Endothelial cell of umbilical vein (primary cell): Measurements from ENCODE around the gene RASL10A. TPM values are rescaled to one million over a fixed set of nuclear protein-coding genes. Genes with fewer than 3 reads are reported as not detected.
A peak's percentile ranks its signal among the peaks of the same experiment; 100 is the strongest.

Experiments used
- BruUV-seq: library from RNA; stranded (reverse); fragments of 400-500 nt; replicated peaks from 2 replicates; lab custom pipeline; 2021; lab: Mats Ljungman, UMichigan
- CTCF ChIA-PET: fragments of 300-600, 350-600 bp; sonication (Branson Sonifier 250); formaldehyde crosslinking; loops from one replicate; lab custom pipeline; 2021; ENCODE audit warnings: antibody characterized with exemption, inconsistent platforms; lab: Charles Lee
- POLR2A ChIA-PET: fragments of 300-600, 350-600 bp; sonication (Branson Sonifier 250); formaldehyde crosslinking; loops from one replicate; lab custom pipeline; 2021; ENCODE audit warnings: antibody characterized with exemption, inconsistent platforms; lab: Charles Lee
- DNase-seq: peaks from one replicate; pipeline ENCODE4 v3.0.0-alpha.2; 2011; ENCODE audit warnings: low read depth, low spot score
- FAIRE-seq: peaks from 2 replicates; lab custom pipeline; 2011; peaks lifted over from hg19 to GRCh38; lab: Jason Lieb, UNC
- H2AFZ ChIP-seq: 2 replicates; pipeline ENCODE4 v1.6.0; 2012; ENCODE audit warnings: low read depth, low read length, control low read depth, inconsistent platforms
- H3K27ac ChIP-seq: 2 replicates; pipeline ENCODE4 v1.5.1; 2011; ENCODE audit warnings: low read depth, mild to moderate bottlenecking, control low read depth, low read length, moderate library complexity; ENCODE audit not compliant: insufficient read depth
- H3K27me3 ChIP-seq, 2 experiments: 2 replicates each; pipeline versions ENCODE4 v1.6.0 to v1.6.1; 2011; ENCODE audit warnings: low read length in 2 of 2, mixed read lengths in 1 of 2; ENCODE audit not compliant: control insufficient read depth in 2 of 2, insufficient read depth in 2 of 2
- H3K36me3 ChIP-seq, 2 experiments: 2 replicates in 1 of 2; 3 replicates in 1 of 2; pipeline ENCODE4 v1.5.1; 2011; ENCODE audit warnings: low read length in 2 of 2, mild to moderate bottlenecking in 1 of 2, moderate library complexity in 1 of 2; ENCODE audit not compliant: control insufficient read depth in 2 of 2, insufficient read depth in 2 of 2; ENCODE audit errors: extremely low read depth in 1 of 2
- H3K4me1 ChIP-seq: 3 replicates; pipeline ENCODE4 v1.5.1; 2011; ENCODE audit warnings: mild to moderate bottlenecking, low read length; ENCODE audit not compliant: control insufficient read depth, insufficient read depth; ENCODE audit errors: extremely low read depth
- H3K4me2 ChIP-seq: 2 replicates; pipeline ENCODE4 v1.6.1; 2011; ENCODE audit warnings: low read length, control low read depth, mixed read lengths; ENCODE audit not compliant: insufficient read depth
- H3K4me3 ChIP-seq, 3 experiments: fragments of 200-600 bp in 1 of 3; sonication (generic), shearing (Covaris generic) in 1 of 3; replicated peaks in 1 of 3; 2 replicates each; pipeline ENCODE4 v1.5.1; 2011 to 2016; ENCODE audit warnings: control low read depth in 3 of 3, low read length in 3 of 3, mild to moderate bottlenecking in 2 of 3, inconsistent platforms in 1 of 3, low read depth in 1 of 3, moderate library complexity in 1 of 3; ENCODE audit not compliant: insufficient read depth in 1 of 3
- H3K79me2 ChIP-seq: 2 replicates; pipeline ENCODE4 v1.6.0; 2012; ENCODE audit warnings: low read length, inconsistent platforms; ENCODE audit not compliant: control insufficient read depth, insufficient read depth
- H3K9ac ChIP-seq: replicated peaks from 2 replicates; pipeline ENCODE3; 2011; ENCODE audit warnings: low read length, control low read depth; ENCODE audit not compliant: insufficient read depth; ENCODE audit errors: extremely low read depth
- H3K9me1 ChIP-seq: replicated peaks from 3 replicates; pipeline ENCODE4 v1.6.0; 2011; ENCODE audit warnings: mild to moderate bottlenecking, low read length; ENCODE audit not compliant: control insufficient read depth, insufficient read depth; ENCODE audit errors: extremely low read depth
- H3K9me3 ChIP-seq: replicated peaks from 2 replicates; pipeline ENCODE4 v1.5.1; 2012; ENCODE audit warnings: low read length, inconsistent platforms; ENCODE audit not compliant: control insufficient read depth, insufficient read depth
- H4K20me1 ChIP-seq: replicated peaks from 2 replicates; pipeline ENCODE3; 2011; ENCODE audit warnings: mild to moderate bottlenecking, low read length; ENCODE audit not compliant: control insufficient read depth, insufficient read depth; ENCODE audit errors: extremely low read depth
- EZH2 ChIP-seq: IDR thresholded peaks from 2 replicates; pipeline ENCODE4 v1.6.1; 2012; ENCODE audit warnings: borderline replicate concordance, low read depth, mild to moderate bottlenecking, moderate library complexity, low read length, inconsistent platforms; ENCODE audit not compliant: severe bottlenecking
- FOS ChIP-seq: IDR thresholded peaks from 2 replicates; pipeline ENCODE4 v1.6.1; 2011; ENCODE audit warnings: mild to moderate bottlenecking, low read length, moderate library complexity, borderline replicate concordance; ENCODE audit not compliant: insufficient read depth
- JUN ChIP-seq: IDR thresholded peaks from 2 replicates; pipeline ENCODE4 v1.6.1; 2011; ENCODE audit warnings: borderline replicate concordance, low read depth; ENCODE audit not compliant: insufficient read length, insufficient read depth
- MAX ChIP-seq: IDR thresholded peaks from 2 replicates; pipeline ENCODE4 v1.6.1; 2011; ENCODE audit not compliant: insufficient read depth, insufficient read length
- MYC ChIP-seq: IDR thresholded peaks from one replicate; pipeline ENCODE4 v1.6.1; 2011; ENCODE audit warnings: mild to moderate bottlenecking, low read depth, low read length
- POLR2A ChIP-seq: IDR thresholded peaks from 2 replicates; pipeline ENCODE4 v1.6.1; 2012; ENCODE audit warnings: low read depth, mild to moderate bottlenecking, control low read depth, low read length
- POLR2AphosphoS5 ChIP-seq: IDR thresholded peaks from 2 replicates; pipeline ENCODE4 v1.6.1; 2012; ENCODE audit warnings: low read depth, mild to moderate bottlenecking, control low read depth, low read length, moderate library complexity; ENCODE audit not compliant: insufficient read depth
- dilution Hi-C: fragments of 300-500 bp; cut with MboI; formaldehyde crosslinking; loops from one replicate; pipeline ENCODE4 v1.15.0; 2019; ENCODE audit warnings: low sequenced_read_pairs; ENCODE audit not compliant: extremely low pct_ligation_motif_present
- intact Hi-C: fragments of 100-400 bp; cut with micrococcal nuclease; formaldehyde crosslinking; loops from one replicate; pipeline ENCODE4 v1.10.0; 2022
- polyA plus RNA-seq, 4 experiments: library from polyadenylated mRNA; depleted of rRNA in 3 of 4; stranded (reverse) in 3 of 4; unstranded in 1 of 4; fragments of >200 nt; gene quantifications; 2 replicates each; pipeline versions ENCODE4 v1.2.1 to v1.2.3, GENCODE V29; 2011 to 2012; ENCODE audit warnings: missing spikeins in 1 of 4
- total RNA-seq: library from RNA; stranded (reverse); gene quantifications from 2 replicates; pipeline ENCODE4 v1.2.3, GENCODE V29; 2021
- TF ChIP-seq, protein P1 (sequence below), 2 donors: IDR thresholded peaks; 1 replicate in 1 of 2; 2 replicates in 1 of 2; pipeline ENCODE4 v1.5.1; 2011; ENCODE audit warnings: low read length in 2 of 2, mild to moderate bottlenecking in 2 of 2, moderate library complexity in 2 of 2, control low read depth in 1 of 2, inconsistent platforms in 1 of 2, low read depth in 1 of 2; ENCODE audit not compliant: insufficient read depth in 1 of 2; ENCODE audit errors: extremely low read depth in 1 of 2

Gene RASL10A
- total and polyA plus RNA-seq, 2 donors (not counting 3 experiments of a cell fraction or from before 2014, with no cell fraction given), result 1.1 to 1.9 TPM

DNA sequence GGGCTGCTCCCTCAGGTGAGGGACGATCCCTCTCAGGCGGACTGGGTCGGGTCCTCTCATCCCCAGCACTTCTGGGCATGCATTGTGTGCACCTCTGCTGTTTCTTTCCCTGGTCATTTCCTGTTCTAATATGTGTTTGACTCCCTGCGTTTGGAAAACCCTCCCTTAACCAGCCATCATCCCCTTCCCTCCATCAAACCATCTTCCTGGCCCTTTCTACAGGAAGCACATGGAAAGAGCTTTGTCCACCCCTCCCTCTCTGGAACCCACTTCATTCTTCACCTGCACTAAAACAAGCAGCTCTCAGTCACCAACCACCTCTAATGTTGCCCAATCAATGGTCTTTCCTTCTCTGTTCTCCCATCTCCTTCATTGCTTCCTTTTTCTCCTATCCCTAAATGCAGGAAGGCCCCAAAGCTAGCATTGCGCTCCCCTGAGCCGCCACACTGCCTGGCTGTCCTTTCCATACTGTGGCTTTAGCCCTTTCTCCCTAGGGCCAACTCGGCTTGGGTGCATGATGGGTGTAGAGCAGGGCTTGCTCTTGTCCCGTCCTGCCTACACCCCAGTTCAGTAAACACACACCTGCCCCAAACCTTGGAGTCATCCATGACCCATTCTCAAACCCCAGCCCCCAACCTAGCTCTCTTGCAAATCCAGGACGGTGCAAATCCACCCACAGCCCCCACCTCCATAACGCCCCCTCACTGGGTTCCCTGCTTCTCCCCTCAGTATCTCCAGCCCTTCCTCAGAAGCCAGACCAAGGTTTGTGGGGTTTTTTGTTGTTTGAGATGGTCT lies 14.5 kb downstream of the RASL10A start:
- no peak for FAIRE-seq

More for the DNA sequence above, 14.5 kb downstream of the RASL10A start:
- no peak overlapping the region for H3K4me3 ChIP-seq
- TF ChIP-seq JUN (no peak), EZH2 (no peak), MYC (no peak), MAX (no peak), POLR2AphosphoS5 (peak; percentile 32), POLR2A (no peak), FOS (no peak)
- TF ChIP-seq, protein P1, sequence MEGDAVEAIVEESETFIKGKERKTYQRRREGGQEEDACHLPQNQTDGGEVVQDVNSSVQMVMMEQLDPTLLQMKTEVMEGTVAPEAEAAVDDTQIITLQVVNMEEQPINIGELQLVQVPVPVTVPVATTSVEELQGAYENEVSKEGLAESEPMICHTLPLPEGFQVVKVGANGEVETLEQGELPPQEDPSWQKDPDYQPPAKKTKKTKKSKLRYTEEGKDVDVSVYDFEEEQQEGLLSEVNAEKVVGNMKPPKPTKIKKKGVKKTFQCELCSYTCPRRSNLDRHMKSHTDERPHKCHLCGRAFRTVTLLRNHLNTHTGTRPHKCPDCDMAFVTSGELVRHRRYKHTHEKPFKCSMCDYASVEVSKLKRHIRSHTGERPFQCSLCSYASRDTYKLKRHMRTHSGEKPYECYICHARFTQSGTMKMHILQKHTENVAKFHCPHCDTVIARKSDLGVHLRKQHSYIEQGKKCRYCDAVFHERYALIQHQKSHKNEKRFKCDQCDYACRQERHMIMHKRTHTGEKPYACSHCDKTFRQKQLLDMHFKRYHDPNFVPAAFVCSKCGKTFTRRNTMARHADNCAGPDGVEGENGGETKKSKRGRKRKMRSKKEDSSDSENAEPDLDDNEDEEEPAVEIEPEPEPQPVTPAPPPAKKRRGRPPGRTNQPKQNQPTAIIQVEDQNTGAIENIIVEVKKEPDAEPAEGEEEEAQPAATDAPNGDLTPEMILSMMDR (IDR thresholded peaks at IDR 0.05; ENCODE audit: extremely low read depth in 1 of 2, insufficient read depth in 1 of 2, low read depth in 1 of 2, low read length in 2 of 2), result no peak
- intact Hi-C loops (no loop called here), dilution Hi-C loops (no loop called here)
- H3K4me2 ChIP-seq, result no peak overlapping the region
- H4K20me1 ChIP-seq, result no peaks in the 10 kb centered on the region
- H2AFZ ChIP-seq, result no peak overlapping the region
- no peaks in the 10 kb centered on the region for H3K9me1 ChIP-seq
- no TSS peak for BruUV-seq
- H3K27ac ChIP-seq, result no peak overlapping the region
- no peaks in the 10 kb centered on the region for H3K79me2 ChIP-seq
- ChIA-PET POLR2A (no interaction called here), CTCF (interaction anchor here (0.6 to 2.0 kb wide), 3 partner anchors 12 to 196 kb away, joined by 3 to 7 read pairs (median 4); no protein-coding TSS in a partner anchor)
- H3K9ac ChIP-seq, result no peak overlapping the region
- H3K36me3 ChIP-seq, result peaks cover 24 to 39% of the 10 kb centered on the region in 2 experiments
- DNase-seq, result no peak
- H3K9me3 ChIP-seq, result no peaks in the 10 kb centered on the region
- H3K4me1 ChIP-seq, result no peaks in the 10 kb centered on the region
- H3K27me3 ChIP-seq, result no peaks in the 10 kb centered on the region
